ENCODE measurements around the gene TMEM131L. TPM values are rescaled to one million over a fixed set of nuclear protein-coding genes. Genes with fewer than 3 reads are reported as not detected.

Gene TMEM131L
- total RNA-seq, 1 experiment from 2014 or later = 61.3 TPM

Other genes starting within 250 kb of the TMEM131L start
- gene MND1, start 121.7 kb upstream of the TMEM131L start, total RNA-seq (2014; rRNA removed; shearing (Covaris generic)) = 34.2 and 35.7 TPM in 2 replicates
- gene TLR2, start 217.9 kb downstream of the TMEM131L start, total RNA-seq (2014; rRNA removed; shearing (Covaris generic)) = not detected in 2 replicates

All from SJCRH30 (cell line).